ENCODE measurements around the gene MLEC. TPM values are rescaled to one million over a fixed set of nuclear protein-coding genes. Genes with fewer than 3 reads are reported as not detected.

MLEC gene
- total and polyA plus RNA-seq, 2 donors, result 18.5 to 52.0 TPM

DNA sequence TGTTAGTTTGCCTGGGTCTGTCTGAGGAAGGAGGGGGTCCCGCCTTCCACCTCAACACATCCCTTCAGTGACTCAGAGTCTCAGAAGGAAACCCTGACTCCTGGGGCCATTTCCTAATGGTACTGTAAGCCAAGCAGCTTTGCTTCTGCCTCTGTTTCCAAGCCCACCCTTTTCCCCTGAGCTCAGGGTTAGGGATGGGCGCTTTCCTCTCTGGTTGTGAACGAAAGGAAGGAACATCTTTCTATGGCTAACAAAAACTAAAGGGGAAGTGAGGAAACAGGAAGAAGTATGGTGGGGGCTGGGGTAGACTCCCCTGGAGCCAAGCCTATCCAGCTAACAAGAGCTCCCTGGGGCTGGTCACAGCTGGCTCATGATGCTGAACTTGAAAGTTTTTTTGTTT, 11.7 kb downstream of the MLEC start:
- Histone ChIP-seq H3K4me1 (ENCODE audit: control insufficient read depth in 2 of 2, insufficient read depth in 2 of 2, low read length in 2 of 2) (no peaks in the 10 kb centered on the region), H3K4me3 (ENCODE audit: low read length in 2 of 2) (no peak overlapping the region), H3K27ac (ENCODE audit: low read depth in 1 of 2, low read length in 1 of 2) (no peak overlapping the region), H3K9me3 (ENCODE audit: control insufficient read depth in 2 of 2, insufficient read depth in 1 of 2, low read length in 1 of 2) (no peaks in the 10 kb centered on the region), H3K36me3 (ENCODE audit: control insufficient read depth in 2 of 2, insufficient read depth in 2 of 2, low read length in 1 of 2) (peaks cover 78 to 97% of the 10 kb centered on the region in 2 donors), H3K27me3 (ENCODE audit: control insufficient read depth in 2 of 2, insufficient read depth in 1 of 2, low read length in 1 of 2) (no peaks in the 10 kb centered on the region)
- WGBS, result 92% methylated on average over 3 of the region's 3 CpGs
- no peak for DNase-seq (ENCODE audit: low read depth in 6 of 9, low spot score in 9 of 9)

DNA sequence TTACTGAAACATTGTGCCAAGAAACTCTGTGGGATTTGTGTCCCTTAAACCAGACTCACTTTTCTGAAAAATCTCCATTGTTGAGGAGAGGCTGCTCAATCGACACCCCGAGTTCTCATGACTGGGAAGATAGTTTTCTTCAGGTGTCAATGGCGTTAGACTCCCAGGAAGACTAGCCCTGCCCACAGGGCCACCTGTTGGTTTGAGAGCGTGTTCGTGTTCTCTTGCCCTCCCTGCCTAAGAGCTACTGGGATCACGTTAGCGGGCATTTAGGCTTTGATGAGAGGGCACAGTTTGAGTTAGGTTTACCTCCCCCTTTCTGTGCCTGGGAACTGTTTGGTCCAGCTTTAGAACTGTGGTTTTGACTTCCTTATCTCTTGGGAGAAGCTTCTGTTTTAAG, 12.6 kb downstream of the MLEC start:
- H3K36me3 ChIP-seq (ENCODE audit: control insufficient read depth in 2 of 2, insufficient read depth in 2 of 2, low read length in 1 of 2), result peaks cover 74 to 89% of the 10 kb centered on the region in 2 donors
- no peaks in the 10 kb centered on the region for H3K9me3 ChIP-seq (ENCODE audit: control insufficient read depth in 2 of 2, insufficient read depth in 1 of 2, low read length in 1 of 2)
- 97% methylated on average over 7 of the region's 7 CpGs for WGBS
- no peaks in the 10 kb centered on the region for H3K4me1 ChIP-seq (ENCODE audit: control insufficient read depth in 2 of 2, insufficient read depth in 2 of 2, low read length in 2 of 2)
- no peaks in the 10 kb centered on the region for H3K27me3 ChIP-seq (ENCODE audit: control insufficient read depth in 2 of 2, insufficient read depth in 1 of 2, low read length in 1 of 2)
- no peak overlapping the region for H3K27ac ChIP-seq (ENCODE audit: low read depth in 1 of 2, low read length in 1 of 2)
- no peak for DNase-seq (ENCODE audit: low read depth in 6 of 9, low spot score in 9 of 9)
- no peak overlapping the region for H3K4me3 ChIP-seq (ENCODE audit: low read length in 2 of 2)

DNA sequence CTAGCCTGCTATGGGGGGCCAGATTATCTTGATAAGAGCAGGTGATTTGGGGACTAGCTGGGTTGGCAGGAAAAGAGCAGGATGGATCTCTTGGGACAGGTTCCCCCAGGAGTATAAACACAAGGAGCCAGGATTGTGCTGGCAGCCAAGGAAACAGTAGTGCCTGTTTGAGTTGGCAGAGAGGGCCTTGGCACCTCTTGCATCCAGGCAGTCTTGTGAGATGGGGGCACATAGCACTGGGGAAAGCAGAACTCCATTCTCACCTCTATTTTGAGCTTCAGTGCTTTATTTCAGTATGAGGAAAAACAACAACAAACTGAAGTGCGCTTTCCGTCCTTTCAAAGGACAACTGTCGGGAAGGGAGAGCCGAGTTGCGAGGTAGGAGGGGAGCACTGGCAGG, 13.9 kb downstream of the MLEC start:
- H3K36me3 ChIP-seq (ENCODE audit: control insufficient read depth in 2 of 2, insufficient read depth in 2 of 2, low read length in 1 of 2), result peaks cover 64 to 78% of the 10 kb centered on the region in 2 donors
- WGBS, result 98% methylated on average over 5 of the region's 5 CpGs

DNA sequence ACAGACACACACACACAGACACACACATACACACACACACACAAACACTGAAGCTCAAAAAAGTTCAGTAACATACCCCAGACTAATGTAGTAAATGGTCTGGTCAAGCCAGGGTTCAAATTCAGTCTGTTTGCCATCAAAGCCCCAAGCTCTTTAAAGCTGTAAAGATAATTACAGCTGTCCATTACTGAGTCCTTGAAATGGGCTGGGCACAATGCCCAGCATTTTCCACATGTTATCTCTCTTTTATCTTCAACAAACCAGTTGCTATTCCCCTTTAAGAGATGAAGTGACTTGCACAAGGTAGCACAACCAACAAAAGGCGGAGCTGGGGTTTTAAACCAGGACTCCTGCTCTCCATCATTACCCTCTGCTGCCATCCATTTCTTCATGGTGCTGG, 15.7 kb downstream of the MLEC start:
- 97% methylated on average over 1 of the region's 1 CpG for WGBS
- H3K4me3 ChIP-seq (ENCODE audit: low read length in 2 of 2), result no peak overlapping the region

More for the DNA sequence above, 13.9 kb downstream of the MLEC start:
- no peaks in the 10 kb centered on the region for H3K4me1 ChIP-seq (ENCODE audit: control insufficient read depth in 2 of 2, insufficient read depth in 2 of 2, low read length in 2 of 2)
- no peak for DNase-seq (ENCODE audit: low read depth in 6 of 9, low spot score in 9 of 9)
- no peaks in the 10 kb centered on the region for H3K27me3 ChIP-seq (ENCODE audit: control insufficient read depth in 2 of 2, insufficient read depth in 1 of 2, low read length in 1 of 2)
- no peak overlapping the region for H3K27ac ChIP-seq (ENCODE audit: low read depth in 1 of 2, low read length in 1 of 2)
- no peak overlapping the region for H3K4me3 ChIP-seq (ENCODE audit: low read length in 2 of 2)
- H3K9me3 ChIP-seq (ENCODE audit: control insufficient read depth in 2 of 2, insufficient read depth in 1 of 2, low read length in 1 of 2), result no peaks in the 10 kb centered on the region

DNA sequence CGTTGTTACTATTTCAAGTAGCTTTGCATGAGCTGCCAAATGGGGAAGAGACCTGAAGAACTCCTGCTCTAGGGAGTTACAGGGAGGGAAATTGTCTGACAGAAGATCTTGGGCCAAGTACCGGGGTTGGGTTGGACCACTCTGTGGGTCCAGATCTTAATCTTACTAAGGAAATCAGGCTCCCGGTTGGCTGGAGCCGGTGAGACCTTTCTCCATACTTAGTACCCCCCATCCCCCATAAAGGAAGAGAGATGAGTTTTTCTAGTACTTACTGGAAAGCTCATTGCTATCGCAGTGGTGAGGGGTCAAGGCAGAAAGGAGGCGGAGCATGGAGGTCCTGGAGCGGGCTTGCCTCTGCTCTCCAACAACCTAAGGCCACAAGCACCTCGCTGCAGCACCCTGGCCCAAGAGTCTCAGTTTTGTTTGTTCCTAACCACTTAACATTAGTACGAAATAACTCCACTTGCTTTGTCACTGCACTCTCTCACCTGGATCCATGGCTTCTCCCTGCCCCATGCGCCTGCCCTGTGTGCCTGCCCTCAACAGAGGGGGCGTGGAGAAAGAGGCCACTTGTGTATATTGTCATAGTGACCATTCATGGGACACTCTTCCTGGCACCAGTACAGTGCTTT, 16.5 kb downstream of the MLEC start:
- no peak overlapping the region for H3K4me3 ChIP-seq (ENCODE audit: low read length in 2 of 2)

More for the DNA sequence above, 15.7 kb downstream of the MLEC start:
- H3K9me3 ChIP-seq (ENCODE audit: control insufficient read depth in 2 of 2, insufficient read depth in 1 of 2, low read length in 1 of 2), result no peaks in the 10 kb centered on the region
- H3K27me3 ChIP-seq (ENCODE audit: control insufficient read depth in 2 of 2, insufficient read depth in 1 of 2, low read length in 1 of 2), result no peaks in the 10 kb centered on the region
- DNase-seq (ENCODE audit: low read depth in 6 of 9, low spot score in 9 of 9), result no peak
- no peaks in the 10 kb centered on the region for H3K4me1 ChIP-seq (ENCODE audit: control insufficient read depth in 2 of 2, insufficient read depth in 2 of 2, low read length in 2 of 2)
- H3K27ac ChIP-seq (ENCODE audit: low read depth in 1 of 2, low read length in 1 of 2), result no peak overlapping the region
- peaks cover 49 to 61% of the 10 kb centered on the region in 2 donors for H3K36me3 ChIP-seq (ENCODE audit: control insufficient read depth in 2 of 2, insufficient read depth in 2 of 2, low read length in 1 of 2)

DNA sequence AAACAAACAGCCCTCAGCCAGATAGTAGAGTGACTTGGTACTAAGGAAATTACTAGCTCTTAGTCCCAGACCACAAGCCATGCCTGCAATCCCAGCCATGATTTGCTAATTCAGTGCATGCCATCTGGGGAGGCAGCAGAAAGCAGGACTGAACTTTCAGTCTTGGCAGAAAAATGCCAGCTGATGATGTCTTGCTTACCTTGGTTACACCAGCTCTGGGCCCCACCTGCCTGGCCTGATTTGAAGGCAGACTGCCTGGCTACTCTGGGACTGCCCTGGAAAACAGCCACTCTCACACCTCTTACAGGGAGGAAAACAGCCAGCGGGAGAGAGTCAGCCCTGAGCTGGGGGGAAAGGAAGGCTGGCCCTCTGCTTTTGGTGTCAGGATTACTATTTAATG, 18.7 kb downstream of the MLEC start:
- Histone ChIP-seq H3K36me3 (ENCODE audit: control insufficient read depth in 2 of 2, insufficient read depth in 2 of 2, low read length in 1 of 2) (peaks cover 28 to 32% of the 10 kb centered on the region in 2 donors), H3K27ac (ENCODE audit: low read depth in 1 of 2, low read length in 1 of 2) (no peak overlapping the region), H3K4me1 (ENCODE audit: control insufficient read depth in 2 of 2, insufficient read depth in 2 of 2, low read length in 2 of 2) (peaks cover 4 to 8% of the 10 kb centered on the region in 2 donors), H3K4me3 (ENCODE audit: low read length in 2 of 2) (no peak overlapping the region), H3K9me3 (ENCODE audit: control insufficient read depth in 2 of 2, insufficient read depth in 1 of 2, low read length in 1 of 2) (no peaks in the 10 kb centered on the region), H3K27me3 (ENCODE audit: control insufficient read depth in 2 of 2, insufficient read depth in 1 of 2, low read length in 1 of 2) (no peaks in the 10 kb centered on the region)
- DNase-seq (ENCODE audit: low read depth in 6 of 9, low spot score in 9 of 9), result no peak
- WGBS, result 98% methylated on average over 1 of the region's 1 CpG

More for the DNA sequence above, 16.5 kb downstream of the MLEC start:
- Histone ChIP-seq H3K4me1 (ENCODE audit: control insufficient read depth in 2 of 2, insufficient read depth in 2 of 2, low read length in 2 of 2) (no peaks in the 10 kb centered on the region), H3K9me3 (ENCODE audit: control insufficient read depth in 2 of 2, insufficient read depth in 1 of 2, low read length in 1 of 2) (no peaks in the 10 kb centered on the region), H3K27ac (ENCODE audit: low read depth in 1 of 2, low read length in 1 of 2) (no peak overlapping the region), H3K36me3 (ENCODE audit: control insufficient read depth in 2 of 2, insufficient read depth in 2 of 2, low read length in 1 of 2) (peaks cover 45 to 53% of the 10 kb centered on the region in 2 donors), H3K27me3 (ENCODE audit: control insufficient read depth in 2 of 2, insufficient read depth in 1 of 2, low read length in 1 of 2) (no peaks in the 10 kb centered on the region)
- WGBS, result 94% methylated on average over 11 of the region's 11 CpGs
- no peak for DNase-seq (ENCODE audit: low read depth in 6 of 9, low spot score in 9 of 9)

DNA sequence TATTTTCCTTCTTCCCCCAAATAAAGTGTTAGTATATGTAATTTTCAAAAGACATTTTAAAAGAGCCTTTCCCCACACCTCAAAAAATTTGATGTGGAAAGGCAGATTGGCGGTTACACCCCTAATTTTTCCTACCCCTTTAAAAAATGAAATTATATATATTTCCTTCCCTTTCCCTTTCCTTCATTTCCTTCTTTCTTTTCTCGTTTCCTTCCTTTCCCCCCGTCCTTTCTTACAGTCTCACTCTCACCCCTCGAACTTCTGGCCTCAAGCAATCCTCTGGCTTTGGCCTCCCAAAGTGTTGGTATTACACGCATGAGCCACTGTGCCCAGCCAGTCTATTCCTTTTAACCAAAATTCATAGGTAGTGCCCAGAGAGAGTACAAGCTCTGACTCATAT, 19.1 kb downstream of the MLEC start:
- Histone ChIP-seq H3K27ac (ENCODE audit: low read depth in 1 of 2, low read length in 1 of 2) (no peak overlapping the region), H3K9me3 (ENCODE audit: control insufficient read depth in 2 of 2, insufficient read depth in 1 of 2, low read length in 1 of 2) (no peaks in the 10 kb centered on the region), H3K36me3 (ENCODE audit: control insufficient read depth in 2 of 2, insufficient read depth in 2 of 2, low read length in 1 of 2) (peaks cover 24 to 28% of the 10 kb centered on the region in 2 donors), H3K27me3 (ENCODE audit: control insufficient read depth in 2 of 2, insufficient read depth in 1 of 2, low read length in 1 of 2) (no peaks in the 10 kb centered on the region), H3K4me3 (ENCODE audit: low read length in 2 of 2) (no peak overlapping the region), H3K4me1 (ENCODE audit: control insufficient read depth in 2 of 2, insufficient read depth in 2 of 2, low read length in 2 of 2) (peaks cover 4 to 9% of the 10 kb centered on the region in 2 donors)
- DNase-seq (ENCODE audit: low read depth in 6 of 9, low spot score in 9 of 9), result no peak
- 89% methylated on average over 5 of the region's 5 CpGs for WGBS

DNA sequence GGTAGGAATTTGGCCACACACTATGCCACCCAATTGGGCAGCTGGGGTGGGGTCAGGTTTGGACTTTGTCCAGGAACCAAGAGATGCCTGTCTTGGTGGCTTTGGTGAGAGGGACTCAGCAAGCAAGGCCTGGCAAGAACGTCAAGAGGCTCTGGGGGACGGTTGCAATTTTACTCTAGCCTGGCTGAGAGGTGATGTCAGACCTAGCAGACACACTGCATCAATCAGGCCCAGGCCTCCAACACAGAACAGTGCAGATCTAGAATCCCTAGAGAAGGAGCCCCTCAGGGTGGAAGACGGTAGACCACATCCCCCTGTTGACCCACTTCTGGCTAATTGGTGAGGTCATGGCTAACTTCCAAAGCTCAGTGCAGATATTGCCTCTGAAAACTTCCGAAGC, 21.7 kb downstream of the MLEC start:
- 97% methylated on average over 4 of the region's 4 CpGs for WGBS
- H3K27ac ChIP-seq (ENCODE audit: low read depth in 1 of 2, low read length in 1 of 2), result no peak overlapping the region

DNA sequence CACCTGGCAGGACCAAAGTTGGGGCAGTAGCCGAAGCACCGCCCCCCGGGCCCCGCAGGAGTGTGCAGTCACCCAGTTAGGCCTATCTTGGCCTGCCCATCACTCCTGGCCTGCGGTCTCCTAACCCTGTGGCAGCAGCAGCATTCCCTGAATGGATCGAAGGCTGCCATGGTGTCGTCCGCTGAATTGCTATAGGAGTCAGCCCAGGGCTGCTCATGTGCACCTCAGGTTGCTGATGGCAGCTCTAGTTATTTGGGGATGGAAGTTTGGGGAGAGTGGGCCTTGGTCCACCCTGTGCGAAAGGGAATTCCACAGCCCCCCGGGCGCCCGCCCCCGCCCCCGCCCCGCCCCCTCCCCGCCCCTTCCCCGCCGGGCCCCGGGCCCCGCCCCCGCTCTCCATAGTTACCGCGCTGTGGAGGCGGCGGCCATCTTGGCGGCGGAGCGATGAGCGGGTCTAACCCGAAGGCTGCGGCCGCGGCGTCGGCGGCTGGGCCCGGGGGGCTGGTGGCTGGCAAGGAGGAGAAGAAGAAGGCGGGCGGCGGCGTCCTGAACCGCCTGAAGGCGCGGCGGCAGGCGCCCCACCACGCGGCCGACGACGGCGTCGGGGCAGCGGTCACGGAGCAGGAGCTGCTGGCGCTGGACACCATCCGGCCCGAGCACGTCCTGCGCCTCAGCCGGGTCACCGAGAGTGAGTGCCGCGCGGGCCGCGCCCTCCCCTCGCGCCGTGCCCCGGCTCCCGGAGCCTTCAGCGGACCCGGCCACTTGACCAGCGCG, 23.3 kb downstream of the MLEC start, which contains the start of gene UNC119B:
UNC119B (plus strand) TSS at position 428 of the 774 bp plus-strand sequence; CDS start at position 445, 17 bp downstream.
- H3K36me3 ChIP-seq (ENCODE audit: control insufficient read depth in 2 of 2, insufficient read depth in 2 of 2, low read length in 1 of 2), result peaks cover 13 to 16% of the 10 kb centered on the region in 2 donors
- peak within 1 kb of the TSS; percentile 57 to 99 for H3K4me3 ChIP-seq (ENCODE audit: low read length in 2 of 2)
- peaks cover 20 to 23% of the 10 kb centered on the region in 2 donors for H3K4me1 ChIP-seq (ENCODE audit: control insufficient read depth in 2 of 2, insufficient read depth in 2 of 2, low read length in 2 of 2)
- peak within 1 kb of the TSS; percentile 64 to 86 for H3K27ac ChIP-seq (ENCODE audit: low read depth in 1 of 2, low read length in 1 of 2)
- H3K9me3 ChIP-seq (ENCODE audit: control insufficient read depth in 2 of 2, insufficient read depth in 1 of 2, low read length in 1 of 2), result no peaks in the 10 kb centered on the region
- peak in 3 of 9 donors; percentile 52 to 74 (median 63) for DNase-seq (ENCODE audit: low read depth in 6 of 9, low spot score in 9 of 9)
- WGBS, result 1% methylated on average over 76 of the region's 76 CpGs
- H3K27me3 ChIP-seq (ENCODE audit: control insufficient read depth in 2 of 2, insufficient read depth in 1 of 2, low read length in 1 of 2), result no peaks in the 10 kb centered on the region

More for the DNA sequence above, 21.7 kb downstream of the MLEC start:
- Histone ChIP-seq H3K36me3 (ENCODE audit: control insufficient read depth in 2 of 2, insufficient read depth in 2 of 2, low read length in 1 of 2) (peaks cover 9 to 10% of the 10 kb centered on the region in 2 donors), H3K27me3 (ENCODE audit: control insufficient read depth in 2 of 2, insufficient read depth in 1 of 2, low read length in 1 of 2) (no peaks in the 10 kb centered on the region), H3K4me1 (ENCODE audit: control insufficient read depth in 2 of 2, insufficient read depth in 2 of 2, low read length in 2 of 2) (peaks cover 15 to 22% of the 10 kb centered on the region in 2 donors), H3K9me3 (ENCODE audit: control insufficient read depth in 2 of 2, insufficient read depth in 1 of 2, low read length in 1 of 2) (no peaks in the 10 kb centered on the region), H3K4me3 (ENCODE audit: low read length in 2 of 2) (no peak overlapping the region)
- no peak for DNase-seq (ENCODE audit: low read depth in 6 of 9, low spot score in 9 of 9)

Measured in thymus (tissue), 11 donors.